WTC11 (cell line): ENCODE measurements around the gene DNAH8. TPM values are rescaled to one million over a fixed set of nuclear protein-coding genes. Genes with fewer than 3 reads are reported as not detected.

ENCODE experiments used
- ATAC-seq: fragments of 200-7000 bp; cut with Tn5 transposase; 2 replicates; pipeline ENCODE4 v1.10.0; 2021; ENCODE audit warnings: mild to moderate bottlenecking, moderate library complexity
- CTCF ChIA-PET: fragments of 300-600 bp; sonication (Branson Sonifier 250); formaldehyde crosslinking; loops from one replicate; lab custom pipeline; 2021; ENCODE audit warnings: antibody characterized with exemption; lab: Charles Lee
- POLR2A ChIA-PET: fragments of 350-600 bp; sonication (Branson Sonifier 250); formaldehyde crosslinking; loops from one replicate; lab custom pipeline; 2021; ENCODE audit warnings: antibody characterized with exemption; lab: Charles Lee
- DNase-seq: peaks from one replicate; pipeline ENCODE4 v3.0.0; 2021; ENCODE audit warnings: low spot score
- H3K27ac Mint-ChIP-seq: 2 replicates; pipeline ENCODE4 v1.8.0; 2021; ENCODE audit warnings: mixed read lengths
- H3K27me3 Mint-ChIP-seq: 2 replicates; pipeline ENCODE4 v1.8.0; 2021; ENCODE audit warnings: low read depth, mild to moderate bottlenecking, moderate library complexity, mixed read lengths
- H3K36me3 Mint-ChIP-seq: 2 replicates; pipeline ENCODE4 v1.8.0; 2021; ENCODE audit warnings: mixed read lengths
- H3K4me1 Mint-ChIP-seq: 2 replicates; pipeline ENCODE4 v1.8.0; 2022; ENCODE audit warnings: mixed read lengths
- H3K4me3 Mint-ChIP-seq: 2 replicates; pipeline ENCODE4 v1.8.0; 2021; ENCODE audit warnings: mild to moderate bottlenecking, moderate library complexity, mixed read lengths
- H3K9me3 Mint-ChIP-seq: 2 replicates; pipeline ENCODE4 v1.8.0; 2021; ENCODE audit warnings: mixed read lengths
- FOXJ3 ChIP-seq: sonication (generic); formaldehyde crosslinking; IDR thresholded peaks from 2 replicates; pipeline ENCODE4 v1.9.0; 2021; ENCODE audit warnings: missing genetic modification reagents, mild to moderate bottlenecking, borderline replicate concordance
- NFATC4 ChIP-seq: fragments of 250-450 bp; sonication (Bioruptor Pico); IDR thresholded peaks from 2 replicates; pipeline ENCODE4 v1.9.0; 2021; ENCODE audit warnings: mild to moderate bottlenecking
- RORB ChIP-seq: fragments of 250-450 bp; sonication (Bioruptor Pico); IDR thresholded peaks from 2 replicates; pipeline ENCODE4 v1.9.0; 2021; ENCODE audit warnings: mild to moderate bottlenecking
- SOX15 ChIP-seq: fragments of 250-450 bp; sonication (Bioruptor Pico); IDR thresholded peaks from 2 replicates; pipeline ENCODE4 v1.9.0; 2021; ENCODE audit warnings: mild to moderate bottlenecking
- ZNF671 ChIP-seq: fragments of 250-450 bp; sonication (Bioruptor Pico); IDR thresholded peaks from 2 replicates; pipeline ENCODE4 v1.8.0; 2021; ENCODE audit warnings: mild to moderate bottlenecking
- total RNA-seq: library from RNA; stranded (reverse); gene quantifications from 3 replicates; pipeline ENCODE4 v1.2.3, GENCODE V29; 2021
- TF ChIP-seq, protein P1 (sequence below): sonication (generic); formaldehyde crosslinking; conservative IDR thresholded peaks from 2 replicates; pipeline ENCODE4 v1.8.1; 2023; ENCODE audit warnings: mild to moderate bottlenecking, low read depth, missing genetic modification reagents, moderate library complexity
- TF ChIP-seq, protein P2 (sequence below): sonication (generic); formaldehyde crosslinking; IDR thresholded peaks from 2 replicates; pipeline ENCODE4 v1.8.0; 2023; ENCODE audit warnings: mild to moderate bottlenecking, missing genetic modification reagents
- TF ChIP-seq, protein P3 (sequence below): sonication (generic); formaldehyde crosslinking; IDR thresholded peaks from 2 replicates; pipeline ENCODE4 v1.8.1; 2023; ENCODE audit warnings: mild to moderate bottlenecking, missing genetic modification reagents, moderate library complexity
- TF ChIP-seq, protein P4 (sequence below): sonication (generic); formaldehyde crosslinking; IDR thresholded peaks from 2 replicates; pipeline ENCODE4 v1.8.0; 2022; ENCODE audit warnings: mild to moderate bottlenecking, missing genetic modification reagents
- TF ChIP-seq, protein P5 (sequence below): fragments of 250-450 bp; sonication (Bioruptor Pico); IDR thresholded peaks from 2 replicates; pipeline ENCODE4 v1.9.0; 2021; ENCODE audit warnings: mild to moderate bottlenecking, borderline replicate concordance
- TF ChIP-seq, protein P6 (sequence below): fragments of 250-450 bp; sonication (Bioruptor Pico); IDR thresholded peaks from 2 replicates; pipeline ENCODE4 v1.8.0; 2021; ENCODE audit warnings: mild to moderate bottlenecking
- TF ChIP-seq, protein P7 (sequence below): fragments of 250-450 bp; sonication (Bioruptor Pico); IDR thresholded peaks from 2 replicates; pipeline ENCODE4 v1.9.0; 2021; ENCODE audit warnings: mild to moderate bottlenecking

The DNAH8 gene
- total RNA-seq, 1 experiment from 2014 or later: 0.02 TPM

DNA sequence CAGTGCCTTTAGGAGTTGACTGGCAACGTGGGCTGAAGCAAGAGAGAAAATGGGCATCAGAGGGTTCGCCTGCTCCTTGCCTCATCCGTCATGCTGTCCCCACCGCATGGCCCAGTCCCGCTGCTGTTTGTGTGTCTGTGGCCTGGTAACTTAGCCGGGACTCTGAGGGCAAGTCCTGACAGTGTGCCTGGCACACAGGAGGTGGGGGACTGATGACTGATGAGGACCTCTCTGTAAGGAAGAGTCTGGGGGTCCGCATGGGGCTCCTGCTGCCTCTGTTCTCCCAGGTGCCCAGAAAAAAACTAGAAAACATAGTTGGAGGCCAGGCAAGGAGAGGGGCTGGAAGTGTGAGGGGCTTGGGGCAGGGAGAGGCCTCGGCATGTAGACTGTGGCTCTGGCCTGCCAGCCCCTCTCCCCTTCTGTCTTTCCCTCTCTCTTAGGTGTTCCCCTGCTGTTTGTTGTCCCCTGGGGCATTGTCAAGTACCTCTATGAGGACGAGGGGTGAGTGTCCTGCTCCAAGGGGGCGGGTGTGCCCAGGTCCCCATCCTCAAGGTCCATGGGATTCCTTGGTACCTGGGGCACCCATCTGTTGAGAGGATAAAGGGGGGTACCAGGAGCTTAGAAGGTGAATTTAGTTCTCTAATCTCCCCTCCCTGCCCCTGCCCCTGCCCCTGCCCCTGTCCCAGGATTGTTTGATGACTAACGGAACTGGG lies 362.9 kb downstream of the DNAH8 start:
- no peaks in the 10 kb centered on the region for H3K9me3 Mint-ChIP-seq
- H3K27me3 Mint-ChIP-seq: no peaks in the 10 kb centered on the region; the same call in 1 of the 2 replicates
- H3K36me3 Mint-ChIP-seq: no peaks in the 10 kb centered on the region
- ChIA-PET POLR2A (no interaction called here), CTCF (interaction anchor here (1.7 kb wide), 1 partner anchor 10 kb away, joined by 4 read pairs; no protein-coding TSS in a partner anchor)
- H3K4me3 Mint-ChIP-seq: no peak overlapping the region
- DNase-seq: no peak
- ATAC-seq: no peak
- H3K27ac Mint-ChIP-seq: no peak overlapping the region
- TF ChIP-seq RORB (no peak), SOX15 (CRISPR knock-in tag) (no peak), FOXJ3 (CRISPR knock-in tag) (no peak), NFATC4 (CRISPR knock-in tag) (no peak), ZNF671 (no peak)
- TF ChIP-seq, protein P1, sequence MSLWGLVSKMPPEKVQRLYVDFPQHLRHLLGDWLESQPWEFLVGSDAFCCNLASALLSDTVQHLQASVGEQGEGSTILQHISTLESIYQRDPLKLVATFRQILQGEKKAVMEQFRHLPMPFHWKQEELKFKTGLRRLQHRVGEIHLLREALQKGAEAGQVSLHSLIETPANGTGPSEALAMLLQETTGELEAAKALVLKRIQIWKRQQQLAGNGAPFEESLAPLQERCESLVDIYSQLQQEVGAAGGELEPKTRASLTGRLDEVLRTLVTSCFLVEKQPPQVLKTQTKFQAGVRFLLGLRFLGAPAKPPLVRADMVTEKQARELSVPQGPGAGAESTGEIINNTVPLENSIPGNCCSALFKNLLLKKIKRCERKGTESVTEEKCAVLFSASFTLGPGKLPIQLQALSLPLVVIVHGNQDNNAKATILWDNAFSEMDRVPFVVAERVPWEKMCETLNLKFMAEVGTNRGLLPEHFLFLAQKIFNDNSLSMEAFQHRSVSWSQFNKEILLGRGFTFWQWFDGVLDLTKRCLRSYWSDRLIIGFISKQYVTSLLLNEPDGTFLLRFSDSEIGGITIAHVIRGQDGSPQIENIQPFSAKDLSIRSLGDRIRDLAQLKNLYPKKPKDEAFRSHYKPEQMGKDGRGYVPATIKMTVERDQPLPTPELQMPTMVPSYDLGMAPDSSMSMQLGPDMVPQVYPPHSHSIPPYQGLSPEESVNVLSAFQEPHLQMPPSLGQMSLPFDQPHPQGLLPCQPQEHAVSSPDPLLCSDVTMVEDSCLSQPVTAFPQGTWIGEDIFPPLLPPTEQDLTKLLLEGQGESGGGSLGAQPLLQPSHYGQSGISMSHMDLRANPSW: no peak
- TF ChIP-seq, protein P2, sequence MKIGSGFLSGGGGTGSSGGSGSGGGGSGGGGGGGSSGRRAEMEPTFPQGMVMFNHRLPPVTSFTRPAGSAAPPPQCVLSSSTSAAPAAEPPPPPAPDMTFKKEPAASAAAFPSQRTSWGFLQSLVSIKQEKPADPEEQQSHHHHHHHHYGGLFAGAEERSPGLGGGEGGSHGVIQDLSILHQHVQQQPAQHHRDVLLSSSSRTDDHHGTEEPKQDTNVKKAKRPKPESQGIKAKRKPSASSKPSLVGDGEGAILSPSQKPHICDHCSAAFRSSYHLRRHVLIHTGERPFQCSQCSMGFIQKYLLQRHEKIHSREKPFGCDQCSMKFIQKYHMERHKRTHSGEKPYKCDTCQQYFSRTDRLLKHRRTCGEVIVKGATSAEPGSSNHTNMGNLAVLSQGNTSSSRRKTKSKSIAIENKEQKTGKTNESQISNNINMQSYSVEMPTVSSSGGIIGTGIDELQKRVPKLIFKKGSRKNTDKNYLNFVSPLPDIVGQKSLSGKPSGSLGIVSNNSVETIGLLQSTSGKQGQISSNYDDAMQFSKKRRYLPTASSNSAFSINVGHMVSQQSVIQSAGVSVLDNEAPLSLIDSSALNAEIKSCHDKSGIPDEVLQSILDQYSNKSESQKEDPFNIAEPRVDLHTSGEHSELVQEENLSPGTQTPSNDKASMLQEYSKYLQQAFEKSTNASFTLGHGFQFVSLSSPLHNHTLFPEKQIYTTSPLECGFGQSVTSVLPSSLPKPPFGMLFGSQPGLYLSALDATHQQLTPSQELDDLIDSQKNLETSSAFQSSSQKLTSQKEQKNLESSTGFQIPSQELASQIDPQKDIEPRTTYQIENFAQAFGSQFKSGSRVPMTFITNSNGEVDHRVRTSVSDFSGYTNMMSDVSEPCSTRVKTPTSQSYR (CRISPR knock-in tag): no peak
- TF ChIP-seq, protein P3, sequence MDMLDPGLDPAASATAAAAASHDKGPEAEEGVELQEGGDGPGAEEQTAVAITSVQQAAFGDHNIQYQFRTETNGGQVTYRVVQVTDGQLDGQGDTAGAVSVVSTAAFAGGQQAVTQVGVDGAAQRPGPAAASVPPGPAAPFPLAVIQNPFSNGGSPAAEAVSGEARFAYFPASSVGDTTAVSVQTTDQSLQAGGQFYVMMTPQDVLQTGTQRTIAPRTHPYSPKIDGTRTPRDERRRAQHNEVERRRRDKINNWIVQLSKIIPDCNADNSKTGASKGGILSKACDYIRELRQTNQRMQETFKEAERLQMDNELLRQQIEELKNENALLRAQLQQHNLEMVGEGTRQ: no peak
- TF ChIP-seq, protein P4, sequence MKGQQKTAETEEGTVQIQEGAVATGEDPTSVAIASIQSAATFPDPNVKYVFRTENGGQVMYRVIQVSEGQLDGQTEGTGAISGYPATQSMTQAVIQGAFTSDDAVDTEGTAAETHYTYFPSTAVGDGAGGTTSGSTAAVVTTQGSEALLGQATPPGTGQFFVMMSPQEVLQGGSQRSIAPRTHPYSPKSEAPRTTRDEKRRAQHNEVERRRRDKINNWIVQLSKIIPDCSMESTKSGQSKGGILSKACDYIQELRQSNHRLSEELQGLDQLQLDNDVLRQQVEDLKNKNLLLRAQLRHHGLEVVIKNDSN: no peak
- TF ChIP-seq, protein P5, sequence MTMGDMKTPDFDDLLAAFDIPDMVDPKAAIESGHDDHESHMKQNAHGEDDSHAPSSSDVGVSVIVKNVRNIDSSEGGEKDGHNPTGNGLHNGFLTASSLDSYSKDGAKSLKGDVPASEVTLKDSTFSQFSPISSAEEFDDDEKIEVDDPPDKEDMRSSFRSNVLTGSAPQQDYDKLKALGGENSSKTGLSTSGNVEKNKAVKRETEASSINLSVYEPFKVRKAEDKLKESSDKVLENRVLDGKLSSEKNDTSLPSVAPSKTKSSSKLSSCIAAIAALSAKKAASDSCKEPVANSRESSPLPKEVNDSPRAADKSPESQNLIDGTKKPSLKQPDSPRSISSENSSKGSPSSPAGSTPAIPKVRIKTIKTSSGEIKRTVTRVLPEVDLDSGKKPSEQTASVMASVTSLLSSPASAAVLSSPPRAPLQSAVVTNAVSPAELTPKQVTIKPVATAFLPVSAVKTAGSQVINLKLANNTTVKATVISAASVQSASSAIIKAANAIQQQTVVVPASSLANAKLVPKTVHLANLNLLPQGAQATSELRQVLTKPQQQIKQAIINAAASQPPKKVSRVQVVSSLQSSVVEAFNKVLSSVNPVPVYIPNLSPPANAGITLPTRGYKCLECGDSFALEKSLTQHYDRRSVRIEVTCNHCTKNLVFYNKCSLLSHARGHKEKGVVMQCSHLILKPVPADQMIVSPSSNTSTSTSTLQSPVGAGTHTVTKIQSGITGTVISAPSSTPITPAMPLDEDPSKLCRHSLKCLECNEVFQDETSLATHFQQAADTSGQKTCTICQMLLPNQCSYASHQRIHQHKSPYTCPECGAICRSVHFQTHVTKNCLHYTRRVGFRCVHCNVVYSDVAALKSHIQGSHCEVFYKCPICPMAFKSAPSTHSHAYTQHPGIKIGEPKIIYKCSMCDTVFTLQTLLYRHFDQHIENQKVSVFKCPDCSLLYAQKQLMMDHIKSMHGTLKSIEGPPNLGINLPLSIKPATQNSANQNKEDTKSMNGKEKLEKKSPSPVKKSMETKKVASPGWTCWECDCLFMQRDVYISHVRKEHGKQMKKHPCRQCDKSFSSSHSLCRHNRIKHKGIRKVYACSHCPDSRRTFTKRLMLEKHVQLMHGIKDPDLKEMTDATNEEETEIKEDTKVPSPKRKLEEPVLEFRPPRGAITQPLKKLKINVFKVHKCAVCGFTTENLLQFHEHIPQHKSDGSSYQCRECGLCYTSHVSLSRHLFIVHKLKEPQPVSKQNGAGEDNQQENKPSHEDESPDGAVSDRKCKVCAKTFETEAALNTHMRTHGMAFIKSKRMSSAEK (CRISPR knock-in tag): no peak
- TF ChIP-seq, protein P6, sequence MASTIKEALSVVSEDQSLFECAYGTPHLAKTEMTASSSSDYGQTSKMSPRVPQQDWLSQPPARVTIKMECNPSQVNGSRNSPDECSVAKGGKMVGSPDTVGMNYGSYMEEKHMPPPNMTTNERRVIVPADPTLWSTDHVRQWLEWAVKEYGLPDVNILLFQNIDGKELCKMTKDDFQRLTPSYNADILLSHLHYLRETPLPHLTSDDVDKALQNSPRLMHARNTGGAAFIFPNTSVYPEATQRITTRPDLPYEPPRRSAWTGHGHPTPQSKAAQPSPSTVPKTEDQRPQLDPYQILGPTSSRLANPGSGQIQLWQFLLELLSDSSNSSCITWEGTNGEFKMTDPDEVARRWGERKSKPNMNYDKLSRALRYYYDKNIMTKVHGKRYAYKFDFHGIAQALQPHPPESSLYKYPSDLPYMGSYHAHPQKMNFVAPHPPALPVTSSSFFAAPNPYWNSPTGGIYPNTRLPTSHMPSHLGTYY (CRISPR knock-in tag): no peak
- TF ChIP-seq, protein P7, sequence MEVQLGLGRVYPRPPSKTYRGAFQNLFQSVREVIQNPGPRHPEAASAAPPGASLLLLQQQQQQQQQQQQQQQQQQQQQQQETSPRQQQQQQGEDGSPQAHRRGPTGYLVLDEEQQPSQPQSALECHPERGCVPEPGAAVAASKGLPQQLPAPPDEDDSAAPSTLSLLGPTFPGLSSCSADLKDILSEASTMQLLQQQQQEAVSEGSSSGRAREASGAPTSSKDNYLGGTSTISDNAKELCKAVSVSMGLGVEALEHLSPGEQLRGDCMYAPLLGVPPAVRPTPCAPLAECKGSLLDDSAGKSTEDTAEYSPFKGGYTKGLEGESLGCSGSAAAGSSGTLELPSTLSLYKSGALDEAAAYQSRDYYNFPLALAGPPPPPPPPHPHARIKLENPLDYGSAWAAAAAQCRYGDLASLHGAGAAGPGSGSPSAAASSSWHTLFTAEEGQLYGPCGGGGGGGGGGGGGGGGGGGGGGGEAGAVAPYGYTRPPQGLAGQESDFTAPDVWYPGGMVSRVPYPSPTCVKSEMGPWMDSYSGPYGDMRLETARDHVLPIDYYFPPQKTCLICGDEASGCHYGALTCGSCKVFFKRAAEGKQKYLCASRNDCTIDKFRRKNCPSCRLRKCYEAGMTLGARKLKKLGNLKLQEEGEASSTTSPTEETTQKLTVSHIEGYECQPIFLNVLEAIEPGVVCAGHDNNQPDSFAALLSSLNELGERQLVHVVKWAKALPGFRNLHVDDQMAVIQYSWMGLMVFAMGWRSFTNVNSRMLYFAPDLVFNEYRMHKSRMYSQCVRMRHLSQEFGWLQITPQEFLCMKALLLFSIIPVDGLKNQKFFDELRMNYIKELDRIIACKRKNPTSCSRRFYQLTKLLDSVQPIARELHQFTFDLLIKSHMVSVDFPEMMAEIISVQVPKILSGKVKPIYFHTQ (CRISPR knock-in tag): no peak
- peaks cover 9% of the 10 kb centered on the region for H3K4me1 Mint-ChIP-seq
